Globus pallidus (tissue), 1 donor: ENCODE data around the gene SMYD4.
A peak's percentile ranks its signal among the peaks of the same experiment; 100 is the strongest.
"Not testable (repeated sequence)": the region's sequence is repeated elsewhere in the genome, so short reads cannot be mapped to it uniquely, and the experiment has no call there.

ENCODE experiments used
- DNase-seq: peaks from one replicate; pipeline ENCODE4 v3.0.0-alpha.2; 2015; ENCODE audit warnings: low spot score

Gene SMYD4

DNA sequence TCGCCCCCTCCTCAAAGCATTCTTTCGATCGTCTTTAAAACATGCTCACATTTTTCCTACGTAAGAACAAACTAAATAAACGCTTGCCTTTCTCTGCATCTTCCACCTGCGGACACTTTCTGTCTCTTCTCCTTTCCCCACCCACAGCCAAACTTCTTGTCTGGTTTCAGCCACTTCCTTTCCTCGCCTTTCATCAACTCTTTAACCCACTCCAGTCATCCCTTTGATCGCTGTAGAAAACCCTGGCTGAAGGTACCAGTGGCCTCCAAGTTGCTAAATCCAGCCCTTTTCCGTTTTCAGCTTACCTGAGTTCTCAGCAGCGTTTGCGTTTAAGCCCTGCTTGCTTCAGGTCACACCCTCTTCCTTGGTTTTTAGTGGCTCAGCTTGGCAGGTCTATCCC, 586 bp upstream of the SMYD4 start:
- DNase-seq = peak; percentile 6

DNA sequence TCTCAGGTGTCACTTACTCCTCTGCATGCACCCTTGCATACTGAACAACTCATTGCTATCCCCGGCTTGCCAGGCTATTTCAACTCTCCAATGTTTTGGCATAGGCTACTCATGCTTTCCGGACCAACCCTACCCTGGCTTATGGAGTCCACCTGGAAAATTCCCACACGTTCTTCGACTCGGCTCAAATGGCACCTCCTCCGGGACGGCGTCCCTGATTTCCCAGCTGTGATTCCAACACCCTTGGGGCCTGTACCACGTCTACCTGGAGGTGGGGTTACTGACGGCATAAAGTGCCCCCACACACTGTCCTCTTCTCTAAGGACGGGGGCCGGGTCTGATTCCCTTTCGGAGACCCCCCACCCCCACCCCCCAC, 498 bp downstream of the SMYD4 start:
- DNase-seq = no peak

- no peak for DNase-seq
Observed at GRCh38 chr17:1820528-1821252, 9.0 kb downstream of the SMYD4 start.

DNA sequence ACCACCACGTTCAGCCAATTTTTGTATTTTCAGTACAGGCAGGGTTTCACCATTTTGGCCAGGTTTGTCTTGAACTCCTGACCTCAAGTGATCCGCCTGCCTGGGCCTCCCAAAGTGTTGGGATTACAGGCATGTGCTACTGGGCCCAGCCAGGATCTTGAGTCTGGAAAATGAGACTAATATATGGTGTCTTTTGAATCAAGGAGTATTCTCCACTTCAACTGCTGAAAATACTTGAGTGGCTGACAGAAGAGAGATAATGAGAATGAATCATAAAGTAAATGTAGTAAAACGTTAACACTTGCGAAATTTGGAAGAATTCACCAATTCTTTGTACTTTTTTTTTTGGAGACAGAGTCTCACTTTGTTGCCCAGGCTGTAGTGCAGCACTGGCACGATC, 16.6 kb downstream of the SMYD4 start:
- DNase-seq = no peak

DNA sequence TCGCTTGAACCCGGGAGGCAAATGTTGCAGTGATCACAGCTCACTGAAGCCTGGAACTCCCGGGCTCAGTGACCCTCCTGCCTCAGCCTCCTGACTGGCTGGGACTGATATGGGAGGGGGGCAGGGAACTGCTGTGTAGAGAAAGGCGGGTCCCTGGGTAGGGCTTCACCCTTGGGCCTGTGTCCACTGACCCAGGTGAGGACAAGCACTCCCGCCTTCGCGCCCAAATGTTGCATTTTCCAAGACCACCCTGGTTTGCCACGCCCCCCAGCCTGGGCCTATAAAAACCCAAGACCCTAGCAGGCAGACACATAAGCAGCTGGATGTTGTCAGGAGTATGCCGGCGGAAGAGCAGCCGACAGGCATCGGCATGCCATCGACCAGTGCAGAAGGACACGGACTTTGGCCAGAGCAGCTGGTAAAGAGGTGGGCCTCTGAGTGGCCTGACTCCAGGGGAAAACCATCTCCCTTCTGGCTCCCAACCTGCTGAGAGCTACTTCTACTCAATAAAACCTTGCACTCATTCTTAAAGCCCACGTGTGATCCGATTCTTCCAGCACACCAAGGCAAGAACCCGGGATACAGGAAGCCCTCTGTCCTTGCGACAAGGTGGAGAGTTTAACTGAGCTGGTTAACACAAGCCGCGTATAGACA, 19.1 kb downstream of the SMYD4 start:
- no peak for DNase-seq

DNA sequence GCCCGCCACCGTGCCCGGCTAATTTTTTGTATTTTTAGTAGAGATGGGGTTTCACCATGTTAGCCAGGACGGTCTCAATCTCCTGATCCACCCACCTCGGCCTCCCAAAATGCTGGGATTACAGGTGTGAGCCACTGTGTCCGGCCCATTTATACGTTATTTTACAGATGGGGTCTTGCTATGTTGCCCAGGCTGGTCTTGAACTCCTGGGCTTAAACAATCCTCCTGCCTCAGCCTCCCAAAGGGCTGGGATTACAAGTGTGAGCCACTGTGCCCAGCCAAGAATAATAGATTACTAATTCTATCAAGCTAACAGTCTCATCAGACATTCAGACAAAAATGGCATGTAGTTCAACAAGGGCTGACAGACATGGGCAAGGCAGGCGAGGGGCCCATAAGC, 19.9 kb downstream of the SMYD4 start:
- not testable (repeated sequence) for DNase-seq

GRCh38 chr17:1808644-1809043, 21.1 kb downstream of the SMYD4 start:
- DNase-seq = no peak

GRCh38 chr17:1807890-1808289, 21.8 kb downstream of the SMYD4 start:
- DNase-seq = no peak

GRCh38 chr17:1803280-1803679, 26.4 kb downstream of the SMYD4 start:
- no peak for DNase-seq

DNA sequence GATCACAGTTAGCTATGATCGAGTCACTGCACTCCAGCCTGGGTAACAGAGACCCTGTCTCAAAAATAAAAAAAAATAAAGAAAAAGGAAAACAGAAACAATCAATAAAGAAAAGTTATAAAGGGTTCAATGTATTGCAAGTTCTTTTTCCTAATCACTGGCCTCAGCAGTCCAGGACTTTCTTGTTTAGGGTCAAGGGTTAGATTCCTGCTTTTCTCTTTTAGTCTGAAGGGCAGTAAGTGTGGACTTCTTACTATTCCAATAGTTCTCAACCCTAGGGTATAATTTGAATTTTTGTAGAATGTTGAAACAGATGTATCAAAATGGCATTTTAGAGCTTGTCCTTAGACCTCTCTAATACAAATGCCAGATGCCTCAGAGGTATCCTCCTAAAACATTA, 27.3 kb downstream of the SMYD4 start:
- no peak for DNase-seq

DNA sequence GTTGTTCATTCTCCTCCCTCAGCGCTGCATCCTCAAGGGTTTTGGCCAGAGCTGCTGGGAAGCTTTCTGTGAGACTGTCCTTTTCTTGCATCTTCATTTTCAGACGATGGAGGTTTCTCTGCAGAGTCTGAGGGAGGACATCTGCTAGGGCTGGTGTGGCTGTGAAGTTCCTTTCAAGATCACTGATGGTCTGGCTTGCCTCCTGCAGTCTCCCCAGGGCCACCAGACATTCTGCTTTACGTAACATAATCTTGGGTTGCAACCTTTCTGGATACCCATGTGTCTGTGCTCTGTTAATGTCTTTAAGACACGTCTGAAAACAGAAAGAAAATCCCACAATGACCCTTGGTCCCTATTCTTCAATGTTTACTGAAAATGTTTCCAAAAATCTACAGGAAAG, 29.0 kb downstream of the SMYD4 start:
- no peak for DNase-seq

- DNase-seq = no peak
Observed at GRCh38 chr17:1800240-1800639, 29.5 kb downstream of the SMYD4 start.

GRCh38 chr17:1797846-1798245, 31.9 kb downstream of the SMYD4 start:
- DNase-seq = not testable (repeated sequence)

DNA sequence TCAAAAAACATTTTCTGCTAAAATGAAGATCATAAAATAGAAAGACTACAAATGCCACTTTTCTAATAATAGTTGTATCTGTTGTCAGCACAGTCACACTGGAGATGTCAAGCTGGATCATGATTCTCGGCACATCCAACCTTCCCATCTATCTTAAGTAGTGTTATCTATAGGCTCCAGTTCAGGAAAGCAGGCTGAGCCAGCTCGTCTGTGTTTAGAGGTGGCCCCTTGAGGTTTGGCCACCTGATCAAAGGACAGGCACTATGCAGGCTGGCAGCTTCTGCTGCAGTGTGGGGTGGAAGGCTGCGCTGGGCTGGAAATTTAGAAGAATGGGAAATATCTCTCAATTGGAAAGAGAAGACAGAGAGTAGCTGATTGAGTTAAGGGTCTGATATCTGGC, 32.4 kb downstream of the SMYD4 start:
- DNase-seq = no peak

GRCh38 chr17:1796800-1797199, 32.9 kb downstream of the SMYD4 start:
- peak; percentile 49 for DNase-seq

GRCh38 chr17:1793447-1793806, 36.3 kb downstream of the SMYD4 start:
- DNase-seq = no peak

- no peak for DNase-seq
Observed at GRCh38 chr17:1792495-1793446, 36.9 kb downstream of the SMYD4 start.

- no peak for DNase-seq
Observed at GRCh38 chr17:1789936-1790335, 39.8 kb downstream of the SMYD4 start.

DNA sequence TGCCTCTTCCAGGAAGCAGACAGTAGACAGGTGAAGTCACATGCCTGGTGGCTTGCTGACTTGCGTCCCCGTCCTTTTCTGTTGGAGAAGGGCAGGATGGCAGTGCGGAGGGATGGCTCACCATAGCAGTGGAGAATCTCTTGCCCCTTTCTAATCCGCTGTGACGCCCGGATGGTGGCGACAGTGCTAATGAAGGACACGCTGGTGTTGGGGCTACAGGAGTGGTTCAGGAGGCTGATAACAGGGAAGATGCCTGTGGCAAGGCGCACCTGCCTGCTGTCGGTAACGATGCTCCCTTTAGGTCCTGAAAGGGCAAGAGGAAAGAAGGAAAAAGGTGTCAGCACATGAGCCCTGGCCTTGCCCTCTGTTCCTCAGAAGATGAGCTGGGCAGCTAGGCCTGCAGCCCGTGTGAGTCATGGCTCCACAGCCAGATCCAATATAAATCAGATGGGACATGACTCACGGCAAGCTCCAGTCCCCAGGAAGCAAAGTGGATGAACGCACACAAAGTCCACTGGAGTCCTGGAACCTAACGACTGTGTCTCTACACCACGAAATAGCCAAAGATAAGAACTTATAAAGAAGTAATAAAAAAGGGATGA, 42.3 kb downstream of the SMYD4 start:
- no peak for DNase-seq

- no peak for DNase-seq
Observed at GRCh38 chr17:1786708-1787107, 43.0 kb downstream of the SMYD4 start.

- DNase-seq = no peak
Observed at GRCh38 chr17:1785930-1786329, 43.8 kb downstream of the SMYD4 start.

DNA sequence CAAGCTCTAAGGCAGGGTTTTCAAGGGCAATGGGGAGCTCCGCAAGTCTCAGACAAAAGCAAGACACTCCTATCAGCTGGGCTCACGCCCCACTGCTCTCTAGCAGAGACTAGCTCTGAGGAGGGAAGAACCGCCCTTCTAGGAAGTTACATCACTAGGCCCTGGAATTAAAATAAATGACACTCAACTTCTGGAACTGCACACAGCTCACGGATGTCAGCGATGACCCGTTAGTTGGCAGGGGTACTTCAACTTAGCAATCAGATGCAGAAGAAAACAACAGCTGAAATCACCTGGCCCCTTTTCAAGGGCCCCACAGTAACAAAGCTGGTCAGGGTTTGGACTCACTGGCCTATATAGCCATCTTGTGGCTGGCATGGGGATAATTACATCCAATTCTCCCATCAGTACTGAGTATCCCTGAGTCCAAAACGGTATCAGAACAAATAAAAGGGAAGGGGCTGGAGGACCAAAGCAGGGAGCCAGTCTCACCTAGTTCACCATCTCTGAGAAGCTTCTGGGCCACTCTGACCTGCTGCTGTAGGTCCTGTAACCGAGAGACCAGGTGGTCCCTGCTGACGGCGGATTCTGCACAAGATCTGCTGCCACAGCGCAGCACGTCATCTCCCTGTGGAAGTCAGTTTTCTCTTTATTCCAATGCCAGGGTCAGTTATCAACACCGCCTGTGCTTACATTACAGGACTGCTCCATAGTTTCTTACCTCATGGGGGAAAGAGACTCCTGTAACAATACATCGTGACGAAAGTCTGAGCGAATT, 45.7 kb downstream of the SMYD4 start:
- peak; percentile 47 for DNase-seq
